CD1c-positive myeloid dendritic cell (primary cell): ENCODE measurements around the gene AFAP1.
"Not testable (repeated sequence)": the region's sequence is repeated elsewhere in the genome, so short reads cannot be mapped to it uniquely, and the experiment has no call there.

ENCODE experiments used
- DNase-seq: peaks from one replicate; pipeline ENCODE4 v3.0.0-alpha.2; 2016; ENCODE audit errors: extremely low spot score

Gene AFAP1

DNA sequence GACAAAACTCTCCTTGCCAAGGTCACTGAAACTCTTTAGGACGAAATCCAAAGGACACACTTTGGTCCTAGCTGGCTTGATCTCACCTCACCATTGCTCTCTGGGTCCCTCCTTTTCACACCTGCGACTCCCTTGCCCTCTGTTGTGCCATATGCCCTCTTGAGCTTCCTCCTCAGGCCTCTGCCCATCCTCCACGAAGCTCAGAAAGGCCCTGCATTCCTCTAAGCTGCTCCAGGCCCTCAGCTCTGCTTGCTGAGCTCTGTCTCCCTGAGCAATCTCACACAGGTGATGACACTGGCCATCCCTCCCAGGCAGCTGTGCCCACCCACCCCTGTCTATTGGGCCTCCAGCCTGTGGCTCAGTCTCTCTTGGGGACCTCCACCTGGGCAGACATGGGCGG, 10.1 kb upstream of the AFAP1 start:
- no peak for DNase-seq

DNA sequence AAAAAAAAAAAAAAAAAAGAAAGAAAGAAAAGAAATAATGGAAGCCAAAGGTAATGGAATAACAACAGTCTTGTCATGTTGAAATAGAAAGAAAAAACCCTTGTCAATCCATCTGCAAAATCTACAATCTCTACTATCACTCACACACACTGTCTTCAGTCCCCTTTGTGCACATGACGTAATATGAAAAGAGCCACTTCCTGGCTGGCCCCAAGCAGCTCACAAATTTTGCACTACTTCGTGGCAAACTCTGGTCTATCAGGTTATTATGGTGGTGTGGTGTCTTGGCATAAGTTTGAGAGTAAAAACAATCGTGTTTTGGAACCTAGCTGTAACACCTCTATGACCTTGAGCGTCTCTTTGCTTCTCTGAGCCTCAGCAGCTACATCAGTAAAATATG, 8.3 kb upstream of the AFAP1 start:
- DNase-seq = no peak

DNA sequence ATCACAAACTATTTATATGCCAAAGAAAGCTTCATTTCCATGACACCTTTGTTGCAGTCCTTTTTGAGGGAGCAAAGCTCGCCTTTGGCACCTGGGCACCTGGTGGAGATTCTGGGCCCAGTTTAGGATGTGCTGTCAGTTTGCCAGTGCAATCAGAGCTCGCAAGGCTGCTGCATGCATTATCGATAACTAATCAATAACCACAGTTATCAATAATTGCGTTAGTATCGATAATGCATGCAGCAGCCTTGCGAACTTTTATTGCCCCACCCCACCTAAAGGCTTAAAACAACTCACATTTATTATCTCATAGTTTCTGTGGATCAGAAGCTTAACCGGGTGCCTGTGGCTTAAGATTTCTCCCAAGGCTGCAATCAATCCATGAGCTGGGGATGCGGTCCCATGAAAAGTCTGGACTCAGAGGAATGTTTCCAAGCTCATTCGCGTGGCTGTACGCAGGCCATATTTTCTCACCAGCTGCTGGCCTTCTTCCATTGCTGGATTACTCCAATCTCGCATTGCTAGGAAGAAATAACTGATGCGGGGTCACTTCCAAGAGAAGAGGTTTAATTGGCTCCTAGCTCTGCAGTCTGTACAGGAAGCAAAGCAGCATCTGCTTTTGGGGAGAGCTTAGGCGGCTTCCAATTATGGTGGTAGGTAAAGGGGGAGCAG, 6.2 kb upstream of the AFAP1 start:
- no peak for DNase-seq

DNA sequence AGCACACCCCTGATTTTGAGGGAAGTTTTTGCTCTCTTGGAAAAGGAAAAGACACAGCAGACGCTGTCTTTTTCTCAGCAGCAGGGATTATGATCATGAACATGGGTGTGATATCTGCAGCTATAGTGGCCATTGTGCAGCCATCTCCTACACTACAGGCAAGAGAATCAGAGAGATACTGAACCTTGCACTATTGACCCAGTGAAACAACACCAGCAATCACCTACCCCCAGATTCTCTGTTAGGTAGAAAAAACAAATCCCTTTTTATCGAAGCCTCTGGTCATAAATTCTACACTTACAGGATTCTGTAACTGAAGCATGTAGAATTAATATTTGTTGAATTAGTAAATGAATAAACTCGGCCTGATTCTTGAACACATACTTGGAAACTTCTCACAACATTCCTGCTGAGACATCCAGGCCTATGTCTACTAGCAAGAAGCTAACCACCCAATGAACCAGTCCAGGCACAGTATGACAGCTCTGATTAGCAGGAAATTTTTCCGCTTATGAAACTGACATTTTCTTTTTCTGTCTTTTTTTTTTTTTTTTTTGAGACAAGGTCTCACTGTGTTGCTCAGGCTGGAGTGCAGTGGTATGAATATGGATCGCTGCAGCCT, 5.0 kb upstream of the AFAP1 start:
- DNase-seq = no peak

DNA sequence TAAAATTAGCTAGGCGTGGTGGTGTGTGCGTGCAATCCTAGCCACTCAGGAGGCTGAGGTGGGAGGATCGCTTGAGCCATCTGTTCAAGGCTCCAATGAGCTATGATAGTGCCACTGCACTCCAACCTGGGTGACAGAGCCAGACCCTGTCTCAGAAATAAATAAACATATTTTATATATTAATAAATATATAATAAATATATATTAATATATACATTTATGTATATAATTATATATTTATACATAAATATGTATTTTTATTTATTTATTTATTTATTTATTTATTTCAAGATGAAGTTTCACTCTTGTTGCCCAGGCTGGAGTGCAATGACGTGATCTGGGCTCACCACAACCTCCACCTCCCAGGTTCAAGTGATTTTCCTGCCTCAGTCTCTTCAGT, 4.0 kb upstream of the AFAP1 start:
- DNase-seq = not testable (repeated sequence)

DNA sequence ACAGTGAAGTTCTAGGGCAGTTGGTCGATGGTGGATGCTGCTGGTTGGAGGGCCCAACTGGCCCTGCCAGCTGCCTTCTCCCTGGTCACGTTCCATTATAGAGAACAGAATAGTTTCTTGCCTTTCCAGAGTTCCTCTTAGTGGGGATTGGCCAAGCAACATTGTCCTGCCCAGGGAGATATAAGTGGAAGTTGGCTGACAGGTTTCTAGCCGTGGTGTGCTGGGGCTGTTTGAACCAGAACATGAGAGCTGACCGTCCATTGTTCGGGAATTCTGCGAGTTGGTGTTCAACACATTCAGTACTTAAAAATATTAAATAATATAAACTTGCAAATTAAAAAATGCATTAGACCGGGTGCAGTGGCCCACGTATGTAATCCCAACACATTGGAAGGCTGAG, 3.5 kb upstream of the AFAP1 start:
- no peak for DNase-seq

DNA sequence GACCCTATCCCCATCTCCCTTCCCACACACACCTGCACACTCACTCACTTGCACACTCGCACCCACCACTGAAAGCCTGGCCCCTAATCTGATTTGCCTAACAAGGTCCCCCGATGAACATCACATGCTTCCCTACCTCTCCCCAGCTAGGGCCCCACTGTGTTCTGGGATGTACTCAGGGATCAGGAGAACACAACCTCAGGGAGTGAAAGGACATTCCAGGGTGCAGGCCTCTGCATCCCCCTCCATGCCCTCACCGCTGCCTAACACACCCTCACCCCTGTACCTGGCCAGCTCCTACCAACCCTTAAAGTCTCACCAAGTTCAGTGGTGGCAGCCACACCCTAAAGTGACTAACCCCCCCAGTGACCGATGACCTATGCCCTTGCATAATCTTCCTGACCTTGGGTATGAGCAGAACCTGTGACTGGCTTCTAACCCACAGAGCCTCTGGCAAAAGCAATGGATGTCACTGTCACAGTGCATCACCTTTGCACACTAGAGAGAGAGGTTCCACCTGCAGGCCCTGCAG, 2.4 kb upstream of the AFAP1 start:
- DNase-seq = no peak

DNA sequence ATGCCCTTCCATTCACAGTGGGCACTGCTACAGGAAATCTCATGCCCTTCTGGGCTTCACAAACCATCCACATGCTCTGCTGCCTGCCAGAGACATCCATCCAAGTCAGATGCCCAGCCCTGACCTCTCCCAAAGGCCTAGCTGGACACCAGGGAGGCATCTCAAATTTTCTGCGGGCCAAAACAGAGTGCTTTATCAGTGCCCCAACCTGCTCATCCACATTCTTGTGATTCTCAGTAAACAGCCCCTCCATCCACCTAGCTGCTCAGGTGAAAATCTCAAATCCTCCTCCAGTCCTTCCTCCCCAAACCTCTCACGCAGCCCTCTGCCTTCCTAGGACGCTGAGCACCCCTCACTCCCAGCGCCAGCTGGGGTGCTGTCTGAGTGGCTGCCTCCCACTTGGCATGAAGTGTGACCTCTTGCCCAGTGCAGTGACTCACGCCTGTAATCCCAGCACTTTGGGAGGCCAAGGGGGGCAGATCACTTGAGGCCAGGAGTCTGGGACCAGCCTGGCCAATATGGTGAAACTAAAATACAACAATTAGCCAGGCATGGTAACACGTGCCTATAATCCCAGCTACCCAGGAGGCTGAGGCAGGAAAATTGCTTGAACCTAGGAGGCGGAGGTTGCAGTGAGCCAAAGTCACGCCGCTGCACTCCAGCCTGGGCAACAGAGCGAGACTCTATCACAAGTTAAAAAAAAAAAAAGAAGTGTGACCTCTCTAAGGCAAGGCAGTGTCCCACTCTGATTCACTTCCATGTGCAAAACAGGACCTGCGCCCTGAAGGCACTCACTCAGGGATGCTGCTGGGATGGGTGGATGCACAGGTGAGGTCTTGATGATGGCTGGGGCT, 1.7 kb upstream of the AFAP1 start:
- no peak for DNase-seq

DNA sequence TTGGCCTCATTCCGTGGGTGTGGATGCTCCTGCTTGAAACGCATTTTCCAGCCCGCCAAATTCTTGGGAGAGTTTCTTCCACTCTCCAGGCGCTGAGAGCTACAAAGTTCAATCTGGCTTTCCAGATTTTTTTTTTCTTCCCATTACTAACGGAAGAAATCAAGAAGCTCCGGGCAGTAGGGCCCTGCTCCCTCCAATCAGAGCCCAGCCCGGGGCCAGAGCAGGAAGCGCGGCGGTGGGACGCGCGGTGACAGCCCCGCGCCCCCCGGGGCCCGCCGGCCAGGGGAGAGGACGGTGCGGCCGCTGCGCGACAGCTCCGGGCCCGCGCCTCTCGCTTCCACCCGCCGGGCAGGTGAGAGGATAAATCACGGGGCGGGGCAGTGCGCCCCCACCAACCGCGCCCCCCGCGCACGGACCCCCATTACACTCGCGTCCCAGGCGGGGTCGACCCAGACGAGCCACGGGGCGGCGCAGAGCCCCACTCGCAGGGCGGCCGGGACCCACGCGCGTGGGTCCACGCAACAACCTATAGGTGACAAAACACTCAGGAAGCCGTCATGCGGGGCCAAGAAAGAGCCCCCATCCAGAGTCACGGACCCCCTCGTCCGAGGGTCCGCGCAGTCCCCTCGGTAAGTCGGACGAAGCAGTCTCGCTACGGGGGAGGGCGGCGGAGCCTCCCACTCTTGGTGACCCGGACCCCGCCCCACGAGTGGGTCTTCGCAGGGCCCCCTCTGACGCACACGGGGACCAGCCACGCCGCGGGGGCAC, 868 bp downstream of the AFAP1 start:
- DNase-seq = no peak

DNA sequence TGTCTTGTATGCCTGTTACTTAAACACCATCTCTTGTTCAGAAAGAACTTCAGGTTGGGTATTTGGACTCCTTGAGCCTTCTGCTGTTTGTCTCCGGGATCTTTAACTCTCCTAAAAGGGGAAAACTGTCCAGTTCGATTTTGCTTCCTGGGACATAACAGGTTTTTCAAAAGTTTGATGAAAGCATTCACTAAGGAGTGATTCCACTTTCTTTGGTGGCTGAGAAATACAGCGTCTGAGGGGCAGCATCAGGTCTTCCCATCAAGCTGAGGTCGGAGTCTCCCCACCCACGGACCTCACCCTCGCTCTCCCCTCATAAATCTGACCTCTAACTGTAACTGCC, 1.4 kb downstream of the AFAP1 start:
- DNase-seq = no peak

DNA sequence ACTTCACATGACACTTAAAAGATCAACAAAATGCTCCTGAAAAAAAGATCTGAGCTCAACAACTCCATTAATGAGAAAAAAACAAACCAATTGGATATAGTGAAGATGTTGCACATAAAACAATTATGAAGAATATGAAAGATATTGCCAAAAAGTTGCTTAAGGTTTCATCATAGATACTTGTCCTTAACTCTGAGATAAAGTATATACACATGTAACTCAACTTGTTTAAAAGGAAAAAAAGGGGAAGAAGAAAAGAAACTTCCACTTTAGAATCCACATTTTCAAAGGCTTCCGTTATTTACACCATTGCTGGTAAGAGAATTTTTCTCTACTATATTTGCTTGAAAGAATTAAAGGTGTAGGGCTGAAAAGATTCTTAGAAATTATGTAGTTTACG, 2.7 kb downstream of the AFAP1 start:
- no peak for DNase-seq

DNA sequence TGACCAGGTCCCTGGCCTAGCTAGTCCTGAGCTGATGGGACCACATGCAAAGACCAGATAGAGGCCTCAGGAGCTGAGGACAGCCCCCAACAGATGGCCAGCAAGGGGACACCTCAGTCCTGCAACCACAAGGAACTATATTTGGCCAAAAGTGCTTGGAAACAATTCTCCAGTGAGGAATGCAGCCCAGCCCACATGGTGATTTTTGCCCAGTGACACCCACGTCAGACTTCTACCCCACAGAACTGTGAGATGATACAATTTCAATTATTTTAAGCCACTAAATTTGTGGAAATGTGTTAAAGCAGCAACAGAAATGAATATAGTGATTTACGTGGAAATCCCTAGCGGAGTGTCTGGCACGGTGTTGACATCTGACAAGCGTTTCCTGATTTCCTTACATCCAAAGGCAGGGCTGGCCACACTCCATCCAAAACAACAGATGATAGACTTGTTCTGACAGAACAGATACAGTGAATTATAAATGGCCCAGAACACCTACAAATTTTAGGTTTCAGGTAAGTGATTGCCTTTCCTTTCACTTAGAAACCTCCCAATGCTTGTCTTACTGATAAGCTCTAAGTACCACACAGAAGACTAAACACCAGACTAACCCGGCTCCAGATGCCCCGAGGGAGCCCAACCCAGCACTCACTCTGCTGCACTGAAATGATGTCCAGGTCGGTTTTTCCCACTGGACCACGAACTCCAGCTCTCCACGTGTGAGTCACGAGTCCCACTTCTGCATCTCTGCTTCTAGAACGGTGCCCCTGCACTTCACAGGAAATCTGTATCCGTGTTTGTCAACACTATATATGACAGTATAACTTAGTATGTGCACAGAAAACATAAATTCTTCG, 5.8 kb downstream of the AFAP1 start:
- no peak for DNase-seq

DNA sequence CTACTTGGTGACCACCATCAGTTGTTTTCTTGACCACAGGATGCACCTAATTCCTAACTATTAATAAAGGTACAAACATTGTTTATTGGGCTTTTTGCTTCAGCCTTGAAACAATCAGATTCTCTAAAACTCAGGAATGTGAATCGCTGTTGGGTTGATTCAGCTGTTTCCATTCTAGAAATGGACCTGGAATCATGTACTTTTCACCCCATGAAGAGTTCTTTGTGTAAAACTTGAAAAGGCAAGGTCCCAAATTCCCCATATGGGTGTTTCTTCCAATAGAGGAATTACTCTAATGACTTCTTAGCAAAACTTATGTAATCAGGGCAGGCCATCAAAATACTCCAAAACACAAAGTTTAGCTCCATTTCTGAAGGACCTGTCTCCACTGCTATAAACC, 7.4 kb downstream of the AFAP1 start:
- DNase-seq = no peak

DNA sequence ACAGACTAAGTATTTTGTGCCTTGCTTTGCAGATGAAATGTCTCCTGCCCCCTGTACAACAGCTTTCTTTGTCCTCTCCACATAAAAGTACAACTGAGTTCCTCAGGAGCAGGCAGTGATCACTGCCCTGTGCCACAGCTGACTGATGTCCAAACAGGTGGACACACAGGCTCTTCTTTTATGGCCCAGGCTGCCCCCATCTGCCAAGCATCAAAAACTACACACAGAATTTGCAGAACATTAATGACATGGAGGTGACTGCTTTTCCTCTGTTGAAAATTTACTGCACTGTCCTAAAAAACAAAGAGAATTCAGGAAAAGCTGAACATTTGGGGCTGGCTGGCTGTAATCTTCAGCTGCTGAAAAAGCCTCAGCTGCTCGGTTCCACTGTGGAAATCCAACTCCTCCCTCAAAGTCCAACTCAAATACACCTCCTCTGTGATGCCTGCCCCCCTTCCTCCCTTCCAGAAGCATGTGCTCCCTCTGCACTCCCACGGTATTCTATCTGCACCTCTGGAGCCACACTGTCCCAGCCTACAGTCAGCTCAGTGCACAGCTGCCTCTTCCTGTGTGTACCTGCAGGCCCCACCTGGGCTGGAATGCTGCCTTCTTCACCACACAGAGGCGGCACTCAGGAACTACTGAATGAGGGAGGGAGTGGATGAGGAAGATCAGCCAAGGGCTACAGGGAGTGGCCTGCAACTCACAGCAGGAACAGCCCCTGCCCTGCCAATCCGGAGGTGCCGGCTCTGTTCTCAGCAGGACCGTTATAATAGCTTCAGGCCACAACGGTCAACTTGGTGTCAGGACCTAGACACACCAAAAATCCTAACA, 10.3 kb downstream of the AFAP1 start:
- no peak for DNase-seq

DNA sequence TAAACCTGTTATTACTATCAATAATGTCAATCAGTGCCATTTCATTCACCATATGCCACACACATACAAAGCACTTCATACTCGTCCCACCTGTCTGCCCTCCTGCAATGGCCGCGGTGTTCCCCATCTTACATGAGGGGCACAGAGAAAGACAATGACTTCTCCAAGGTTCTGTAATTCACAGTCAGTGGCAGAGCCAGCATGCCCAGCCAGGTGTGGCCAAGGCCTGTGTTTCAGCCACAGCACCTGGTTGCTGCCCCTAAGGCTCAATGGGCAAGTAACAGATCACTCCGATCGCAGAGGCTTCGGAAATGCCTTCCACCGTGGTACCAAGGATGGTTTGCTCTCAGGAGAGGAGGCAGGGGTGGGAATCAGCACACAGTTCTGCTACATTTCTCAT, 10.9 kb downstream of the AFAP1 start:
- no peak for DNase-seq

DNA sequence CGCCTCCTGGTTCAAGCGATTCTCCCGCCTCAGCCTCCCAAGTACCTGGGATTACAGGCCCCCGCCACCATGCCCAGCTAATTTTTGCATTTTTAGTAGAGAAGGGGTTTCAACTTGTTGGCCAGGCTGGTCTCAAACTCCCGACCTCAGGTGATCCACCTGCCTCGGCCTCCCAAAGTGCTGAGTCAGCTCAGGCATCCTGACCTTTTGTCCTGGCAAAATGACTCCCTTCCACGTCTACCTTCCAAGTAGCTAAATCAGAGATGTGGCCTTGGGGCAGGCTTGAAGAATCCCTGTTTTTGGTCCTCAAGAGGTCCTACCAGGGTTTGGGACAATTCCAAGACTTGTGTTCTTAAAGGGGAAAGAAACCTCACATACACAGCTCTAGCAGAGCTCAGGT, 12.8 kb downstream of the AFAP1 start:
- DNase-seq = no peak

DNA sequence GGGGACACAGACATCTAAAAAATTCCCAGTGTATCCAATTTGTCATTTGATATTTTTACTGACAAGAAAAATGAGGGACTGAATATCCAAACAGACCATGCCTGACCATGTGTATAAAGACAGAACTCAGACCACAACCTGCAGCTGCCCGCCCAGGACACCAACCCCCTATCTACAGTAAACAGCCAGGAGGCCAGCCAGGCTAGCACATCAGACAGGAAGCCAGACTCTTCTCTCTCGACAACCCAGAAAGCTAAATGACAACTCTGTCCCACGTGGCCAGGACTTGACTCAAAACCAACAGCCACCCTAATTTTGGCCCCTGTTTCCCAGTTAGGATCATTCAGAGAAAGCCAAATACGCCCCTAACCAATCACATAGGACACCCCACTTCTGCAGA, 15.1 kb downstream of the AFAP1 start:
- no peak for DNase-seq

DNA sequence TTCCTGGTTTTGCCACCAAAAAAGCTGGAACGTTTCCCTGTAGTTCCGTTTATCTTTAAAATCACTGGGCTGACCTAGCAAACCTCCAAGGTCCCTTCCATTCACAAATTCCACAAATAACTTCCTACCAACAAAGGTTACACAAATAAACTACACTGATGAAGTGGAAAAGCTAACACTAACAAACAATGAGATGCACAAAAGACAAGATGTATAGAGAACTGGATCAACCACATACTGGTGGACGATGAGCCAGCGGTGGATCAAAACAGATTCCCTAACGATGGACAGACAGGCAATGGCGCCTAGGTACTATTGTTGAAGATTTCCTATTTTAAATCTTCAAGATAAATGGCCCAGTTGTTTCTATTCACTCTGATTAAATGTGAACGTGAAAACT, 15.5 kb downstream of the AFAP1 start:
- DNase-seq = no peak

DNA sequence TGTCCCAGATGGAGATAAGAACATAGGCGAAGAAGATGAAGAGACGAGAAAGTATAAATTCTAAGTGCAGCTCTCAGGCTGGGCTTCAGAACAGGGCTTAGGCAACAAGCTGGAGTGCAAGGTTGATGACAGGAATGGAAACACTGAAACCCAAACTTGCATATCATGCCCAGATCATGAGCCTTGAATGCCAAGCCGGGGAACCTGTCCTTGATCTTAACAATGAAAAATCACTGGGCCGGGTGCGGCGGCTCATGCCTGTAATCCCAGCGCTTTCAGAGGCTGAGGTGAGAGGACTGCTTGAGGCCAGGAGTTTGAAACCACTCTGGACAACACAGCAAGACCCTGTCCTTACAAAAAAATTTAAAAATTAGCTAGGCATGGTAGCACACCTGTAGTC, 17.2 kb downstream of the AFAP1 start:
- DNase-seq = no peak

DNA sequence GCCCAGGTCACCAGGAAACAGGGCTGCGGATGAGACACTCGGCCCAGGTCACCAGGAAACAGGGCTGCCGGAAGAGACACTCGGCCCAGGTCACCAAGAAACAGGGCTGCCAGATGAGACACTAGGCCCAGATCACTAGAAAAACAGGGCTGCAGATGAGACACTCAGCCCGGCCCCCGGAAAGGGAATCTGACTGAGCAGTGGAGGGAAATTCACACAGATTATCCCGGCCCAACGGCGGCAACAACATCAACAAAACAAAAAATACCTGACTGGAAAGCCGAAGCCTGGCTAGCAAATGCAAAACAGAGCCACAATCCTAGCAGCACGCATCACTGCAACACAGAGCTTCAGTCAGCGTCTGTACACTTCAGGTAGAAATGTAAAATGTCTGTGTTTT, 20.7 kb downstream of the AFAP1 start:
- no peak for DNase-seq
